GM23338 (cell line): Measurements from ENCODE around the gene L3MBTL1.

Experiments
- EZH2 ChIP-seq: fragments of 200-600 bp; sonication (generic); IDR thresholded peaks from one replicate; pipeline ENCODE4 v1.8.0; 2017; ENCODE audit warnings: antibody characterized with exemption, mild to moderate bottlenecking, low read depth; ENCODE audit not compliant: unreplicated experiment
- EZH2phosphoT487 ChIP-seq: fragments of 200-600 bp; sonication (generic); IDR thresholded peaks from one replicate; pipeline ENCODE4 v1.8.1; 2018; ENCODE audit warnings: antibody characterized with exemption; ENCODE audit not compliant: unreplicated experiment
- JUNB ChIP-seq: IDR thresholded peaks from one replicate; pipeline ENCODE4 v1.6.1; 2016; ENCODE audit warnings: antibody characterized with exemption; ENCODE audit not compliant: unreplicated experiment
- TF ChIP-seq, protein P1 (sequence below), 2 experiments: fragments of 200-600 bp in 1 of 2; sonication (generic) in 1 of 2; conservative IDR thresholded peaks; 2 replicates each; pipeline versions ENCODE4 v1.5.1 to v1.6.1; 2016 to 2017; ENCODE audit warnings: antibody characterized with exemption in 2 of 2, low read depth in 2 of 2, mild to moderate bottlenecking in 2 of 2, moderate library complexity in 1 of 2

DNA sequence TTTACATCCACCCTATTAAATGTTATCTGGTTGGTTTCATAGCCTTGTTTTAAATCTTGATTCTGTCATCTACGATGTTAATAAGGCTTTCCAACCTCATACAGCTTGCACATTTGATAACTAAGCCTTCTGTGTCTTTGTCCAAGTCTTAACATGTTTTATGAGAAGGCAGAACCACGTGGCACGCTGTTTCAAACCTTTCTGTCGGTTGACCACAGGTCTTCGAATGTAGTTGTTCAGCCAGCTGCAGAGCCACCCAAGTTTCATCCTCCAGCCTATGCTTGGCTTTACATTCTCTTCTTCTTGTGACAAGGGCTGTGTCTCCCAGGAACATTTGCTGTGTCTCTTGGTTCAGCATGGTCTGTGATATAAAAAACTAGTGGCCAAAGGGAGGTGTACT, 35.6 kb downstream of the L3MBTL1 start:
- TF ChIP-seq EZH2phosphoT487, result no peak
- TF ChIP-seq, protein P1, sequence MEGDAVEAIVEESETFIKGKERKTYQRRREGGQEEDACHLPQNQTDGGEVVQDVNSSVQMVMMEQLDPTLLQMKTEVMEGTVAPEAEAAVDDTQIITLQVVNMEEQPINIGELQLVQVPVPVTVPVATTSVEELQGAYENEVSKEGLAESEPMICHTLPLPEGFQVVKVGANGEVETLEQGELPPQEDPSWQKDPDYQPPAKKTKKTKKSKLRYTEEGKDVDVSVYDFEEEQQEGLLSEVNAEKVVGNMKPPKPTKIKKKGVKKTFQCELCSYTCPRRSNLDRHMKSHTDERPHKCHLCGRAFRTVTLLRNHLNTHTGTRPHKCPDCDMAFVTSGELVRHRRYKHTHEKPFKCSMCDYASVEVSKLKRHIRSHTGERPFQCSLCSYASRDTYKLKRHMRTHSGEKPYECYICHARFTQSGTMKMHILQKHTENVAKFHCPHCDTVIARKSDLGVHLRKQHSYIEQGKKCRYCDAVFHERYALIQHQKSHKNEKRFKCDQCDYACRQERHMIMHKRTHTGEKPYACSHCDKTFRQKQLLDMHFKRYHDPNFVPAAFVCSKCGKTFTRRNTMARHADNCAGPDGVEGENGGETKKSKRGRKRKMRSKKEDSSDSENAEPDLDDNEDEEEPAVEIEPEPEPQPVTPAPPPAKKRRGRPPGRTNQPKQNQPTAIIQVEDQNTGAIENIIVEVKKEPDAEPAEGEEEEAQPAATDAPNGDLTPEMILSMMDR (conservative IDR thresholded peaks at IDR 0.05; ENCODE audit: low read depth in 2 of 2), result no peak
- TF ChIP-seq JUNB, result no peak
- TF ChIP-seq EZH2, result no peak
